ENCODE measurements around the gene MARK3.

Gene MARK3

DNA sequence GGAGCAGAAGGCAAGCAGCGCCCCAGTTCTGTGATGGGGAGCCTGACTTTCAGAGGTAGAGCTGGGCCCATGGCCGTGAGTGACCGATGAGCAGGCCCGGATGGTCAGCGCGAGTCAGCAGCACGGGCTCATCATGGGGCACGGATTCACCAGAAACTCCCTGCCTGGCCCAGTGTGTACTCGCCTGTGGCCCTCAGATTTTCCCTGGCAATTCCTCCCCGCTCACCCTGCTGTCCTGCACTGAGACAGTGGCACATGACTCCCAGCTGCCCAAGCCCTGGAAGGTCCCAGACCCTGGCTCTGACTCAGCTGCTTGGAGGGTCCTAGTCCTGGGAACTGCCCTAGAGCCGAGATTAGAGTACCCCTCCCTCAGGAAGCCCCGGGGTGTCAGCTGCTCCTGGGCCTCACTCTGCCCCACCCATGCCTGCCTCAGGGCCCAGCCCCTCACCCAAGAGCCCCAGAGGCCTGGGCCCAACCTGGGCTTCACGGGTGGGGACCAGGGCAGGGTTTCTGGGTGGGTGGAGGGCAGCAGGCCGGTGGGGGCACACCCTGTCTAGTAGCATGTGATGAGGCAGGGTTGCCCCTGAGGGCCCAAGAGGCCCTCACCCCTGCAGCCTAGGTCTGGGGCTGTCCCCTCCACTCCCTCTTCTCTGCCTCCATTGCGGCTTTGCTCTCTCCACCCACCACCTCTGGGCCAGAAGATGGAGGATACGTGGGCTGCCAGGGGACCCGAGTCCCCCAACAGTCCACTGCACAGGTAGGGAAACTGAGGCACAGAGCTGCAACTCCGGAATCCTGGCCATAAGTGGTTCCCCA, 152.2 kb downstream of the MARK3 start:
- H3K27me3 Mint-ChIP-seq = no peaks in the 10 kb centered on the region
- H3K4me1 Mint-ChIP-seq (ENCODE audit: low read depth) = no peaks in the 10 kb centered on the region
- no peaks in the 10 kb centered on the region for H3K9me3 Mint-ChIP-seq
- no peak overlapping the region for H3K4me3 Mint-ChIP-seq
- H3K36me3 Mint-ChIP-seq (ENCODE audit: low read depth) = peaks cover 3% of the 10 kb centered on the region
- H3K27ac Mint-ChIP-seq = no peak overlapping the region

DNA sequence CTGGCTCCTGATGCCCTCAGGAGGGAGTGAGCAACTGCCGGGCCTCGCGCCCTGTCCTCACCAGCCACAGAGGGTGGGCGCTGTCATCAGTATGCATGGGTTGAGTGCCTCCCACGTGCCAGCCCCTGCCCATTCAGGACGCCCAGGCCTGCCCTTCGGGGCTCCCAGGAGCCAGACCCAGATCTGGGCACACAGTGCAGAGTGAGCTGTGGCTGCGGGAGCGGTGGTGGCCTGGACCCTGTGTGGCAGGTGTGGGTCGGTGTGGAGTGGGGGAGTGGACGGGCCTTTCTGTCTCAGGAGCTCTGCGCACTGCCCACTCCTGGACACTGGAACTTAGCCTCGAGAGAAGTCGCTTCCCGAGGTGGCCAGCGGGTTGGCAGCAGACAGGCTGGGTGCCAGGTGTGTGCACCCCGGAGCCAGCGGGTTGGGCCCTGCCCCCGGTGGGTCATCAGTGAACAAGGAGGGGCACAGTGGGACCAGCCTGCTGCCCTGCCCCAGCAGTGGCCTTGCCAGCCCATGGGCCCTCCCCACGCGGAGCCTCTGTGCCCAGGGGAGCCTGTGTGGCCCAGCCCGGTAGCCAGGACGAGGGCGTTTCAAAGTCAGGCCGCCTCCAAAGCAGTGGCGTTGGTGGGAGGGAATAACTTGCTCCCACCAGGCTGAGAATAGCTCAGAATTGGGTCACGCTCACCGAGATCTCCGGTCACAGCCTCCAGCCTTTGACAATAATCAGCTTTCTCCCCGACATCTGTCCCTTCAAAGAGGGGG, 153.3 kb downstream of the MARK3 start:
- Mint-ChIP-seq H3K36me3 (ENCODE audit: low read depth) (peaks cover 3% of the 10 kb centered on the region), H3K4me1 (ENCODE audit: low read depth) (no peaks in the 10 kb centered on the region), H3K27me3 (no peaks in the 10 kb centered on the region), H3K9me3 (no peaks in the 10 kb centered on the region), H3K4me3 (no peak overlapping the region), H3K27ac (no peak overlapping the region)

DNA sequence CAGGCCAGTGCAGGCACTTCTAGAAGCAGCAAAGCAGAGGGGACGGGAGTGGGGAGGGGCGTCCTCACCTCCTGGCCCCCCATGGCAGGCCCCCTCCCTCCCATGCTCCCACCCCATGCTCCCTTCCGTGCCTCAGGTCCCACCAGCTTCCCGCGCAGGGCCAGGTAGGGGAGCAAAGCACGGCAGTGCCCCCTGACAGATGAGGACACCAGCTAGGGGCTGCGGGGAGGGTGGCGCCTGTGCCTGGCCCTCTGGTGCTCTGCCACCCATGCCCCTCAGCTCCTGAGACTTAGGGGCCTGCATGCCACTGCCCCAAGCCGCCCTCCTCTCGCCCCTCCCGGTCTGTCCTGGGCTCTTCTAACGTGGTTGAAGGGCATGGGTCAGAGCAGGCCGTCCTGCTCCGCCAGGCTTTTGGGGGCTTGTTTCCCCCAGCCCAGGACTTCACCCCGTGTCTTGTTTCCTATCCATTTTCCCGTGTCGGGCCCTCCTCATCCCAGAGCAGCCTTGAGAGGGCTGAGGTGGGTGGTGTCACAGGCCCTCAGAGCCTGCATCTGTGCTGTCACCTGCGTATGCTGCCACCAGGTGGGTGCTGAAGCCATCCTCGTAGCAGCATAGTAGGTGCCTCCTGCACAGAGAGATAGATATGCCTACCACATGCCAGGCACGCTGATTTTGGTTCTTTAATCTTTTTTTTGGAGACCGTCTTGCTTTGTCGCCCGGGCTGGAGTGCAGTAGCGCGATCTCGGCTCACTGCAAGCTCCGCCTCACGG, 154.0 kb downstream of the MARK3 start:
- no peaks in the 10 kb centered on the region for H3K4me1 Mint-ChIP-seq (ENCODE audit: low read depth)
- no peaks in the 10 kb centered on the region for H3K9me3 Mint-ChIP-seq
- H3K27me3 Mint-ChIP-seq = no peaks in the 10 kb centered on the region
- peak overlapping the region; percentile 49 for H3K27ac Mint-ChIP-seq
- H3K36me3 Mint-ChIP-seq (ENCODE audit: low read depth) = peaks cover 3% of the 10 kb centered on the region
- no peak overlapping the region for H3K4me3 Mint-ChIP-seq

DNA sequence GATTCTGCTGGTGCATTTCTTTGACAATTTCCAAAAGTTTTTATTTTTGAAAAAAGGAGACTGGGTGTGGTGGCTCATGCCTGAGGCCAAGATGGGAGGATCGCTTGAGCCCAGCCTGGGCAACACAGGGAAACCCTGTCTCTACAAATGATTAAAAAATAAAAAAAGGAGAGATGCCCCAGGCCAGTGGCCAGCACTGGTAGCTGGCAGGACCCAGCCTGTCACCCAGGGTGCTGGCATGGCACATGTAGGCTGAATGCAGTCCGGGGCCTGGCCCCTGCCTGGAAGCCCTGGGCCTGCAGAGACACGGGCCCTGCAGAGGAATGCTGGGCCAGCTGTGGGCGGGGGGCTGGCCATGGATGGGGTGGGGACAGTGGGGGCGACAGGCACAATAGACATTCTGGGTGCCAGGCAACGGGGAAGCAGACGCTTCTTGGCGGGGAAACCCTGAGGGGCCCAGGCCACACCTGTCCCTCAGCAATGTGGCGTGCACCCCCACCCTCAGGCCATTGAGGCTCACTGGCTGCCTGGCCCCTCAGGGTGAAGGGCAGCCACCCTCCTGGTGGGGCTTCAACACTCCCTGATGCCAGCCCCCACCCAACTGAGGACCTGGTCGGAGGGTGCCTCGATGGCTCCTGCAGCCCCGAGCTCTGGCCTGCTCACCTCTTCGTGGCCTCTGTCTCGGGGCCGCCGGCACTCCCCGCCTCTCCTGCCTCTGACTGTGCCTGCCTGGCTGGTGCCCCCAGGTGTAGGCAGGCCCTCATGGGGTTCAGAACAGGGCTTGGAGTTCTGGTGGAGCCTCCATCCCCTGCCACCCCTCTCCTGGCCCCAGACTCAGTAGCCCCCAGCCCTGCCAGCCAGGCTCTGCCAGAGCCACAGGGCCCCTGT, 155.8 kb downstream of the MARK3 start:
- H3K9me3 Mint-ChIP-seq = no peaks in the 10 kb centered on the region
- H3K4me3 Mint-ChIP-seq = no peak overlapping the region
- no peak overlapping the region for H3K27ac Mint-ChIP-seq
- peaks cover 3% of the 10 kb centered on the region for H3K36me3 Mint-ChIP-seq (ENCODE audit: low read depth)
- no peaks in the 10 kb centered on the region for H3K4me1 Mint-ChIP-seq (ENCODE audit: low read depth)
- H3K27me3 Mint-ChIP-seq = no peaks in the 10 kb centered on the region

DNA sequence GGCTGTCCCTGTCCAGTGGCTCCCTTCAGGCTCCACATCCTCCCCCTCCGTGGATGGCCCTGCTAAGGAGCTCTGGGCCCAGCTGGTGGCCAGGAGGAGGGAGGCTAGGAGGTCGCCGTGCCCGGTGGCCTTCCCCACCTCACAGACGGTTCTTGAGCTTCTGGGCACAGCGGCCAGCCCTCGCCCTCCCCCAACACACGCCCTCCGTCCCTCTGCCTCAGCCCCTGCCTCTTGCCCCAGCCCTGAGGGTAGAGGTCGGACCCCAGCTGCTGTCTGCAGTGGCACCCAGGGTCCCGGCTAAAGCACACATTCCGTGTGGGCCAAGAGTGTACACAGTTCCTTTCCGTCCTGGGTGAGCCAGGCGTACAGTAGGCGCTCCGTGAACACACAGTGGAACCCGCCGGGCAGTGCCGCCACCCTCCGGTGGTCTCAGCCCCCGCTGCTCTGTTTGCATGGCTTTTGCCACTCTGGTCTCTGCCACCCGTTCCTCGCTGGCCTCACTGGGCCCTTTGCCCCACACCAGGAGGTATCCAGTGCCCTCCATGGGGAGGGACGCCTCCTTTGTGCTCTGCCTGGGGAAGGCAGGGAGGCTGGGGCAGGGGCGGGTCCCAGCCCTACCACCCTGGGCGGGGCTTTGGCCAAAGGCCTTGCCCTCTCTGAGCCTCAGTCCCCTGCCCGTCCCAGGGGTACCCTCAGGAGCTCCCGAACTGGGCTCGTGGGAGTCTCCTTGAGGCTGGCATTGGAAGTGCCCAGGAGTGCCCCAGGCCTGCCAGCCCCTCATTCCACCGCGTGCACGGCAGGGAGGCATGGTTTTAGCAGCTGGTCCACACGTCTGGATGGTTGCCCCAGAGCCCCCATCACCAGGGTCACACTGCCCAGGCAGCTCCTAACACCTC, 156.7 kb downstream of the MARK3 start:
- Mint-ChIP-seq H3K4me3 (no peak overlapping the region), H3K27me3 (no peaks in the 10 kb centered on the region), H3K4me1 (ENCODE audit: low read depth) (no peaks in the 10 kb centered on the region), H3K27ac (no peak overlapping the region), H3K9me3 (no peaks in the 10 kb centered on the region), H3K36me3 (ENCODE audit: low read depth) (peaks cover 1% of the 10 kb centered on the region)

DNA sequence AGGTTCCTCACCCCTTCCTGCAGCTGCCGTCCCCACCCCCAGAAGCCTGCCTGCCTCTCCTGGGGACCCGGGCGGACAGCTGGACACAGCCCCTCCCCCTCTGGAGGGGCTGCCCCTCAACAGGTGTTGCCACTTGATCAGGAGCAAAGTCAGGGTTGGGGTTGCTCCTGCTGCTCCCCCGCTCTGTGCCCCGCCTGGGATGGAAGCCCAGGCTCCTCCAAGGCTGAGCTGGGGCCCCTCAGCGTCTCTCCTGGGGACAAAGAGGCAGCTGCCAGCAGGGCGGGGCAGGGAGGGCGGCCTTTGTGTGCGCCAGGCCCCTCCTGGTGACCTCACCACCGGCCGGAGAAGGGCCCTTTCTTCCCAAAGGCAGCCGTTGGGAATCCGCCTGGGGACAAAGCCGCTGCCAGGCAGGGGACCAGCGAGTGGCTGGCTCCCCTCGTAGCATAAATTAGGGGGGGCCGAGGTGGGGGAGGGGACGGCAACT, 157.4 kb downstream of the MARK3 start:
- H3K4me1 Mint-ChIP-seq (ENCODE audit: low read depth) = no peaks in the 10 kb centered on the region
- no peaks in the 10 kb centered on the region for H3K36me3 Mint-ChIP-seq (ENCODE audit: low read depth)
- no peak overlapping the region for H3K27ac Mint-ChIP-seq
- no peak overlapping the region for H3K4me3 Mint-ChIP-seq
- H3K9me3 Mint-ChIP-seq = no peaks in the 10 kb centered on the region
- no peaks in the 10 kb centered on the region for H3K27me3 Mint-ChIP-seq

DNA sequence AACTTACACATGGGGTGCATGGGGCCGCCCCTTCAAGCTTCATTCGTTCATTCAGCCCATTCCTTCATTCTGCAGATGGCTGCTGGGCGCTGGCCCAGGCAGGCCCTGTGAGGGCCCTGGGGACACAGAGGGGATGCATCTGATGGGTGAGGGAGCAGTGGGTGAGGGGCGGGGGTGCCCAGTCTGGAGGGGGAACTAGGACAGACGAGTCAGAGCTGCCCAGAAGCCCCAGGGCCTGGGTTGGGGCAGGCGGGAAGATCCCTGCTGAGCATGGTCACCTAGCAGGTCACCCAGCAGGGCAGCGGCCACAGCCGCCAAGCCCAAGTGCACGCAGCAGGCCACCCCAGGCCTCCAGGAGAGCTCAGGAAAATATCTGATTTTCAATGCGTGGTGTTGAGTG, 157.9 kb downstream of the MARK3 start:
- Mint-ChIP-seq H3K36me3 (ENCODE audit: low read depth) (no peaks in the 10 kb centered on the region), H3K27ac (no peak overlapping the region), H3K27me3 (no peaks in the 10 kb centered on the region), H3K4me1 (ENCODE audit: low read depth) (no peaks in the 10 kb centered on the region), H3K4me3 (no peak overlapping the region), H3K9me3 (no peaks in the 10 kb centered on the region)

DNA sequence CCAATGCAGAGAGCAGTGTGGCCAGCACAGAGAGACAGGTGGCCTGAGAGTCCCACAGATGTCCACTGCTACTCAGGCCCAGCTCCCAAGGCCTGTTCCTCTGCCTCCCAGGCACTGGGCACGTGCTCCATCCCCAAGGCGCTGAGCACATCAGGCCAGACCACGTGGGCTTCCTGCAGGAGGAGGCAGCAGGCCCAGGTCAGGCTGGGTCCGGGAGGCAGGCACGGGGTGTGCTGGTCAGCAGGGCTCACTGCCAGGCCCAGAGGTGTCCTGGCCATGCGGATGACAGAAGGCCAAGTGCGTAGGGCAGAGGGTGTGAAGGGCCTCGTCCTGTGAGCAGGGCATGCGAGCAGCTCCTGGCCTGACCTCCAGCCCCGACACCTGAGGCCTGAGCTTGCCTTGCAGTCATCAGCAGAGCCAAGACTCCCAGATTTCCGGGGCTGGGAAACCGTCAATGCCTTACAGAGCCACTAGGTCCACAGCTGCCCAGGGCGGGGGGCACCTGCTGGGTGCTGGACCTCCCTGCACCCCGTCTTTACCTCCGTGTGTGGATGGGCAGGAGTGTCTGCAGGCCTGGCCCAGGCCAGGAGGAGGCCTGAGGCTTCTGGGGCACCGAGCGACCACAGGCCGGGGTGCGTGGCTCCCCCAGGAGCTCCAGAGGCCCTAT, 158.6 kb downstream of the MARK3 start:
- no peaks in the 10 kb centered on the region for H3K9me3 Mint-ChIP-seq
- no peaks in the 10 kb centered on the region for H3K27me3 Mint-ChIP-seq
- no peaks in the 10 kb centered on the region for H3K4me1 Mint-ChIP-seq (ENCODE audit: low read depth)
- no peaks in the 10 kb centered on the region for H3K36me3 Mint-ChIP-seq (ENCODE audit: low read depth)
- H3K4me3 Mint-ChIP-seq = no peak overlapping the region
- no peak overlapping the region for H3K27ac Mint-ChIP-seq

DNA sequence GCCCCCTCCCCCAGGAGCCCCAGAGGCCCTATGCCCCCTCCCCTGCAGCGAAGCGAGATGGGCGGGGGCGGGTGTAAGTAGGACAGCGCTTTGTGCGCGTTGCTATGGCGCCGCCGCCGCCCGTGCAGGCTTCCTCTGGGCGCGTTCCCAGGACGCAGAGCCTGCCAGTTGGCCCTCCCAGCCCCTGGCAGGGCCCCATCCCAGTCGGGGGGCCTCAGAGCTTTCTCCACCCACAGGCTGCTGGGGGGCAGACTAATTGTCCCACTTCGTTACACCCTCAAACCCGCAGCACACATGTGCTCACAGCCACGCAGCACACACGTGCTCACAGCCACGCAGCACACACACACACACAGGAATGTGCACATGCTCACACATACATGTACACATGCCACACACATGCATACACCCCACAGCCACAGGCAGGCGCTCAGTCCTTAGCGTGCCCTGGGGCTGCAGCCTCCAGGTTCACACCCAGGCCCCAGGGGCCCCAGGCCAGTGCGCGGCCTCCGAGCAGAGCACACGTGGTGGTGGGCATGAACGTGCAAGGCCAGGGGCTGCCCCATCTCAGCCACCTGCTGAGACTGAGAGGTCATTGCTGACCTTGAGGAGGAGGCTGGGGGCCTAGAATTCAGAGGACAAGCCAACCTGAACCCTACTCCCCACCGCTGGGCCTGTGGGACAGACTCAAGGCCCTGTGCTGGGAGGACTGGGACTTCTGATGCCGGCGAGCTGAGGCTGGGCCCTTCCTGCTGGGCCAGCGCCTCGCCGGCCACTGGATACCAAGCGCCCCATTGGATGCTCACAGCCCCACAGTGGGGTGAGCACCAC, 159.4 kb downstream of the MARK3 start:
- no peak overlapping the region for H3K27ac Mint-ChIP-seq

DNA sequence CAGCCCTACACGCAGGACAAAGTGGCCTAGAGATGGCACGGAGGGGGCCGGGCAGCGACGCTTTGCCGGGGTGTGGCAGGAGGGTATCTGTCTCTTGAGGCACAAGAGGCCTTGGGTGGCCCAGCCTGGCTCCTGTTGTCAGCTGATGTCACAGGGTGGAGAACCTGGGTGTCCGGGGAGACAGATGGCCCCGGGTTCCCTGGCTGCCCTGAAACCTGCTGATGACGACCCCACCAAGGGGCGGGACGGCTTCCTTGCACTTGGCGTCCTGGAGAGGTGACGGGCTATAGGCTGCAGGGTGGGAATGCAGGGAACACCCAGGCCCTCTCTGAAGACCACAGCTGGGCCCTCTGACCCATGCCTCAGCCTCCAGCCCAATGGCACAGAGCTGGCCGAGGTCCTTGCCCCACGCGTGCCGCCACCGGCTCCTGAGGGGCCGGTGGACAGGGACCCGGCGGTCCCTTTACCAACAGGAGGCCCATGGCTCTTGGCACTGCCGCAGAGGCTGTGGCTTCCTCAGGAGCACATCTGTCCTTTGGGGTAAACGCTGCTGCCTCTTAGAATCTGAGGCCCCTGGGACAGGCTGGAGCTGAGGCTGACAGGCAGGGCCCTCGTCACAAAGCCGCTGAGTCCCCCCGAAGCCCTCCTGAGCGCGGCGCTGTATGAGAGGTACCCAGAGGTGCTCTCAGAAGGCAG, 160.2 kb downstream of the MARK3 start:
- no peak overlapping the region for H3K4me3 Mint-ChIP-seq
- no peak overlapping the region for H3K27ac Mint-ChIP-seq
- H3K4me1 Mint-ChIP-seq (ENCODE audit: low read depth) = no peaks in the 10 kb centered on the region
- no peaks in the 10 kb centered on the region for H3K27me3 Mint-ChIP-seq
- H3K9me3 Mint-ChIP-seq = no peaks in the 10 kb centered on the region
- H3K36me3 Mint-ChIP-seq (ENCODE audit: low read depth) = no peaks in the 10 kb centered on the region

More for the DNA sequence above, 159.4 kb downstream of the MARK3 start:
- Mint-ChIP-seq H3K4me1 (ENCODE audit: low read depth) (no peaks in the 10 kb centered on the region), H3K36me3 (ENCODE audit: low read depth) (no peaks in the 10 kb centered on the region), H3K27me3 (no peaks in the 10 kb centered on the region), H3K9me3 (no peaks in the 10 kb centered on the region), H3K4me3 (no peak overlapping the region)

DNA sequence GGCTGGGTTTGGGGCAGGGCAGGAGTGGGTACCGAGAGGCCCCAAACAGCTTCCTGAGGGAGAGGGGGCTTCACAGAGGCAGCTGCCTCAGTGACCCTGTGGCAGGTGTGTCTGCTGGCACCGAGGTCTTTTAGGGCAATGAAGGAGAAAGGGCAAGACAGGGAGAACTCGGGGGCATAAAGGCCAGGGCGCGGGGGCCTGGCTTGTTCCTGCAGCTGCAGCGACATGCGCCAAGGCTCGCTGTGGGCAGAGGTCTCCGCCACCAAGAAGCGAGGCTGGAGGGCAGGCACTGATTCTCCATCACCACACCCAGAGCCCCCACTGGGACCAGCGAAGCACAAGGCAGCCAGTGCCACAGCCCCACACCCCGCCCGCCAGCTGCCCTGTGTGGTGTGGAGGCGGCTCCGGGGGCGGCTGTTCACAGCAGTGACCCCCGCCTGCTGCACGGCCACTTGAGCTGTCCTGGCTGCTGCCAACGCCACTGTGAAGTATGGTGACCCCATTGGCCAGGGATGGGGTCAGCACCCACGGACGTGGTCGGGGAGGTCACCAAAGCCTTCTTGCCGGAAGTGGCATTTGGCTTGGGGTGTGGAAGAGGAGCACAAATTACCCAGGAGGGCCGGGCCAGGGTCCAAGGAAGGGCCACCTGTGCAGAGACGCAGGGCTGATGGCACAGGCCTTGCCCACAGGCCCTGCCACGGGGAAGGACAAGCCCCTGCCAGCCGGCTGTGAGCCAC, 160.9 kb downstream of the MARK3 start:
- Mint-ChIP-seq H3K4me1 (ENCODE audit: low read depth) (no peaks in the 10 kb centered on the region), H3K27ac (no peak overlapping the region), H3K36me3 (ENCODE audit: low read depth) (no peaks in the 10 kb centered on the region), H3K9me3 (no peaks in the 10 kb centered on the region), H3K4me3 (no peak overlapping the region), H3K27me3 (no peaks in the 10 kb centered on the region)
